Left ventricle myocardium superior (tissue), 1 donor: ENCODE results near the gene CLRN1. TPM values are rescaled to one million over a fixed set of nuclear protein-coding genes. Genes with fewer than 3 reads are reported as not detected.

ENCODE experiments used
- ATAC-seq: fragments of 200-7000 bp; cut with Tn5 transposase; one replicate; pipeline ENCODE4 v1.9.1; 2020; ENCODE audit warnings: mild to moderate bottlenecking, moderate library complexity
- DNase-seq: peaks from one replicate; pipeline ENCODE4 v3.0.0-alpha.2; 2020
- intact Hi-C: fragments of 100-400 bp; cut with micrococcal nuclease; formaldehyde crosslinking; loops from one replicate; pipeline ENCODE4 v1.11.0; 2022
- total RNA-seq: library from RNA; stranded (reverse); fragmentation: NEBNext Ultra II Directional; extraction: Animal tissue kit (Norgen Biotek cat#: 25700); gene quantifications from one replicate; pipeline ENCODE4 v1.2.1, GENCODE V29; 2021
- donor health status: DM: no; HTN: yes; CAD: no; lungs with severe emphysema.

Gene CLRN1
- total RNA-seq, 1 donor from 2014 or later: not detected

DNA sequence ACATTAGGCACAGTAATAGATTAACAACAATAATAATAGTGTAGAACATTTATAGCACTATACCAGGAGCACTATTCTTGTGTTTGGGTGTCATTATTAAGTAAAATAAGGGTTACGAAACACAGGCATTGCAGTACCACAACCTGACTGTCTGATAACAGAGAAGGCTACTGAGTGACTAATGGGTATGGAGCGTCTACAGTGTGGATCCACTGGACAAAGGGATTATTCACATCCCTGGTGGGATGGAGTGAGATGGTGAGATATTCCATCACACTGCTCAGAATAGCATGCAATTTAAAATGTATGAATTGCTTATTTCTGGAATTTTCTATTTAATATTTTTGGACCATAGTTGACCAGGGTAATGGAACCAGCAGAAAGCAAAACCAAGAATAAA is 85.5 kb downstream of the CLRN1 start:
- DNase-seq: no peak
- intact Hi-C loops: no loop called here
- no peak for ATAC-seq

DNA sequence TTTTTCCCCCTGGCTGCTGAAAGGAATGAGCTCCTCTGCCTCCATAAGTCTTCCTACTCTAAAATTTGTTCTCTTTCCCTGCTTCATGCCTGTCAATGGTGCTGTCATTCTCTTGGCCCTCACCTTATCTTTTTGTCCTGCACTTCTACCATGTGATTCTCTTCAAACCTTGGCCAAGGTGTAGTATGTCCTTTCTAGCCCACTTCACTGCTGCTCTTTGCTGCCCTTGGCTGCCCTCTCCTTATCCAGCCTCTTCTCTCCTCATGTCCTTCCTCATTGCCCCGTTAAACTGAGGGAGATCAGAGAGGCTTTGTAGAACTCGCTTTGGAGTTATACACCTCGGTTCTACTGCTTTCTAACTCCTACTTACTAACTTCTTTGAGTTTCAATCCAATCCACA is 87.0 kb downstream of the CLRN1 start:
- DNase-seq (no peak), ATAC-seq (peak; percentile 96)
- intact Hi-C loops: no loop called here

DNA sequence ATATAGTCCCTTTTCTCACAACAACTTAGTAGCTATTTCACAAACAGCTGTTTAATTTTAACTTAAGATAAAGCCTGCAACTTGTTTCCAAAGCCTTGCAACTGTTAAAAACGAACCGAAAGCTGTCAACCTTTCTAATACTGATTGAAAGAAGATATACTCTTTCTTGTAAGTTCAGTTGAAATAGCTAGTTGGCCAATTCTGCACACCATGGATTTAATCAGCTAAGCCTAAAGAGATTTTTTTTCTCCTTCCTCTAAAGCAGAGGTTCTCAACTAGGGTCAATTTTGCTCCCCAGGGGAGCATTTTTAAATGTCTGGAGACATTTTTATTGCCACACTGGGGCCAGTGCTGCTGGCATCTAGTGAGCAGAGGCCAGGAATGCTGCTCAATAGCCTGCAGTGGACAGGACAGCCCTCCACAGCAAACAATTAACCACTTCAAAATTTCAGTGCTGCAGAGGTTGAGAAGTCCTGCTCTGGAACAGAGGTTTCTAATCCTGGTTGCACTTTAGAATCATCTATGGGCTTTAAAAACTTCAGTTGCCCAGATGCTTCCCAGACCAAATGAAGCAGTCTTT is 93.4 kb downstream of the CLRN1 start:
- DNase-seq (no peak), ATAC-seq (peak; percentile 51)
- intact Hi-C loops: no loop called here

DNA sequence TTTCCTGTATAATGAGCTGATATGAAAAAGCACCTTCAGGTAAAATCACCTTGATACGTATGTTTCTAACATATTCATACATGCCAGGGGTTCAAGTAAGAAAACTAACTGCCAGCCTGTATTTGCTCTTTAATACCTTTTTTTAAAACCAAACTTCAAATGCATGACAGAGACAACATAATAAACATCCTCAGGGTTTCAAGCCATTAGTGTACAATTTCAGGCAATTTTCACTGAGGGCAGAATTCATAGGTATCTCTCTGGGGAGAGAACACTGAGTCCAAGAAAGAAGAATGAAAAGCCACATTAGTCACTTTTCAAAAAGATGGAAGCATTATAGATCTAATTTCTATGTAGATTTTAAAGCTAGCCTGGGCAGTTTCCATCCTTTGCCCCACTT is 94.2 kb downstream of the CLRN1 start:
- DNase-seq (no peak), ATAC-seq (no peak)
- intact Hi-C loops: no loop called here

DNA sequence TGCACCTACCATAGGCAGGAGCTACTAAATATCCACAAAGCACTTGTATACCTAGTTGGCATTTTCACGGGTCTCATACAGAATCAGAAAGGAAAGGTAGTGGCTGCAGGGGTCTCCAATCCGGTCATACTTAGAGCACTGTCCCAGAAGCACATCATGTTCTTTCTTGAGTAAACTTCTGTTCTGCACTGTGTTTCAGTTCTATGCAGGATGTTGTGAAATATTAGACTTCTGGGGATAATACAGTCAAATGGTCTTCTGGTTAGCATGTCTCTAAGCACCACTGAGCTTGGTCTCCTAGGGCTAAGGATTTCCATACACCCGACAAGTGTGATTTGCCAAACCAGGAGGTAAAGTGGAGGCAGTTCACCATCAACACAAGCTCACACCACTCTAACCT is 95.2 kb downstream of the CLRN1 start:
- ATAC-seq (peak; percentile 22), DNase-seq (no peak)
- intact Hi-C loops: no loop called here

DNA sequence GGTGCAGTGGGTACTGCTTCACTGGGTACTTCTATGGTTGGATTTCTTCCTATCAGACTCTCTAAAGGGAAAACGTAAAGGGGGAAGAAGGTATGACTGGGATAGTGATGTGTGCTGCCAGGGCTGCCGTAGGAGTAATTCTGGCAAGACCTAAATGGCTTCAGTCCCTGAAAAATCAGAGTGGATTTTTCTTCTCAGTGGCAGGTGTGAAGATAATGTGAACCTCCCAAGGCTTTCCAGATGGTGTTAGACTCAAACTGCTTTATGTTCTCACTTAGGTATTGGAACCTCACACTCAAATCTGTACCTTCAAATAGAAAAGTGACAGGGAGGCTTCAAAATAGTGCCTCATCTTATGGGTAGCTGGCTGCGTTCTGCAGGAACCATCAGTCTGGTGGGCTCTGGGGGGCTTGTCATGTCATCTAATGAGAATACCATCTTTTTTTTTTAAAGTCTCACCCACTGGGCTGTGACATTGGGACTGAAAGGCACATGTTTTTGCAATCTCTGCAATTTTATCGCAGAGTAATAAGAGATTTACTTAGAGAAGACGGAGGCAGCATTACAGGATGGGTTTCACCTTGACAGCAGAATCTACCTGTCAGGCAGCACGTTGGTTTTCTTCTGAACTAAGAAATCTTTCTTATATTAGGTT is 95.8 kb downstream of the CLRN1 start:
- intact Hi-C loops: no loop called here
- ATAC-seq: peak; percentile 16
- DNase-seq: no peak

Other genes starting within 250 kb of the CLRN1 start
- gene SIAH2, start 209.6 kb downstream of the CLRN1 start, total RNA-seq: 23.2 TPM
- gene MINDY4B, start 67.3 kb downstream of the CLRN1 start, total RNA-seq: not detected
- gene MED12L, start 112.9 kb upstream of the CLRN1 start, total RNA-seq: 0.10 TPM
- 0.15 TPM for gene GPR171, start 230.5 kb upstream of the CLRN1 start, total RNA-seq